Activated CD8-positive, alpha-beta memory T cell treated with anti-CD3 and anti-CD28 coated beads, Interleukin-2, amount 50 U/mL, for 1 hour (primary cell): ENCODE results near the gene PRR22.

Source experiments
- DNase-seq: peaks from one replicate; pipeline ENCODE4 v3.0.0-alpha.2; 2020; ENCODE audit errors: extremely low read depth

Gene PRR22

DNA sequence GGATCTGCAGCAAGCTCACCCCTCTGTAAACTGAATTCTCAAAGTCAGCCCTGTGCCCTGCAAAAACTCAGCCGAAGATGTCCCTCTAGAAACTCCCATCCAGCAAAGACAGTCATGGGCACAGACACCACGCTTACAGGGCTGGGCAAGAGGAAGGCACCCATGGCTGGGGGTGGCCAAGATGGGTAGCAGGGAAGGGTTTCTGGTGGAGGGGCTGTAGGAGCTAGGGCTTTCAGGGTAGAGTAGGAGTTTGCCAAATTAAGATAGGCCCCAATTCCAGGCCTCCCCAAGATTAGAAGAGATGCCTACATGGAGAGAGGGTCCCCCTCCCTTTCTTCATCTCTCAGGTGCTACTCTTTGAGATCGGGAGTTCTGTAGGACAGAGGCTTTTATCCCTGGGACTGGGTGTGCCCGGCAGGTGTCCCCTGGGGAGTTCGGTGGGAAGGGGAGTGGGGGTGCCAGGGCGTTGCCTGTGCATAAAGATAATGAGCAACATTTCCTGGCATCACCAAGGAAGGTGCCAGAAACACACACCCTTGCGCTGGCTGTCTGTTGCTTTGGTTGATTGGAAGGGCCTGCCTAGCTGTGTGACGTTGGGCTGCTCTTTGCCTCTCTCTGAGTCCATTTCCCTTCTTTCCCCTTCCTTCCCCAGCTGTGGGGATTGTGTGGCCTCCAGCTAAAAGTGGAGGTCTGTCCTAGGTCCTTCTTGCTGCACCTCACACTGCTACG lies 29.7 kb upstream of the PRR22 start:
- DNase-seq: no peak

DNA sequence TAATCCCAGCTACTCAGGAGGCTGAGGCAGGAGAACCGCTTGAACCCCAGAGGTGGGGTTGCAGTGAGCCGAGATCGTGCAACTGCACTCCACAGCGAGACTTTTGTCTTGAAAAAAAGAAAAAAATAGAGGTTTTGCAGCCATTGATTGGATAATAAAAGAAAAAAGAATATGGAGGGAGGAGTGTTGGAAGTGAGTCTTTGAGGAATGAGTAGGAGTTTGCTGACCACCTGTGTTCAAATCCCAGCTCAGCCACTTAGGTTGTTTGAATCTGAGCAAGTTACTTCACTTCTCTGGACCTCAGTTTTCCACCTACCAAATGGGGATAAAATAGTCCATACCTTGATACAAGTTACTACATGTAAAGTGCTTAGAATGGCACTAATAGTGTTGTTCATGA lies 26.6 kb upstream of the PRR22 start:
- no peak for DNase-seq

DNA sequence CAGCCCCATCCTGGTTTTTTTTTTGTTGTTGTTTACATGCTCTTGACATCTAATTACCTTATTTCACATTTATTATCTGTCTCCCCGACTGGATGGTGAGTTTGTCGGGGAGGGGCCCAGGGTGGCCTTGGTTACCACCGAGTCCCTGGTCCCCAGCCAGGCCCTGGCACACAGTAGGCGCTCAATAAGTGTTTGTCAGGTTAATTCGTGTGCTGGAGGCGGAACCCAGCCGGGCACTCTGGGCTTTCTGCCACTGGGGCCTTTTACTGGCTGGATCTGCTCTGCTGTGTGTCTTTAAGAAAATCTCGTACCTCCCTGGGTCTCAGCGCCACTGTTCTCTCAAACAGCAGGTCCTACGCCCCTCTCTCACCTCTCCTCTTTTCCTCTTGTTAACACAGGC lies 24.9 kb upstream of the PRR22 start:
- no peak for DNase-seq

DNA sequence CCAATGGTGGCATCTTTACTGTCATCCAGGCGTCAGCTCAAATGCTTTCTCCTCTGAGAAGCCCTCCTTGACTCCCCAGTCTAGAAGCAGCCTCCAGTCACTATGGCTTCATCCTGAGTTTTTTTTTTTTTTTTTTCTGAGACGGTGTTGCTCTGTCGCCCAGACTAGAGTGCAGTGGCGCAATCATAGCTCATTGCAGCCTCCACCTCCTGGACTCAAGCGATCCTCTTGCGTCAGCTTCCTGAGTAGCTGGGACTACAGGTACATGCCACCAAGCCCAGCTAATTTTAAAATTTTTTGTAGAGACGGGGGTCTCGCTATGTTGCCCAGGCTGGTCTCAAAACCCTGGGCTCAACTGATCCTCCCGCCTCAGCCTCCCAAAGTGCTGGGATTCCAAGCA lies 24.5 kb upstream of the PRR22 start:
- no peak for DNase-seq

GRCh38 chr19:5808120-5808816 lies 23.7 kb upstream of the PRR22 start:
- DNase-seq: no peak

DNA sequence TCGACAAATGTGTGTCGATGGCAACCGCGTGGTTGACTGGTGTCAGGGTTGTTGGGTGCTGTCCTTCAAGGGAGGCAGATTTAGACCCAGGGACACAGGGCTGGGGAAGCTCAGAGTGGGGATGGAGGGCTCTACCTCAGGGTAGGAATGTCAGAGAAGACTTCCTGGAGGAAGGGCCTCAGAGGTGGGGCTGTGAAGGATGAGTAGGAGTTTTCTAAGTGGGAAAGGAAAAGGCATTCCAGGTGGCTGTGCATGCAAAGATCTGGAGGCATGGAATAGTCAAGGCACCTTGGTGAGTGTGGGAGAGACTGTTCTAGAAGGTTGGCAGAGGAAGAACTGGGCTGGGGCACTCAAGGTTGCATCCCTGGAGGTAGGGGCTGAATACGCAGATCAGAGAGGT lies 22.4 kb upstream of the PRR22 start:
- DNase-seq: no peak

GRCh38 chr19:5806133-5806489 lies 21.6 kb upstream of the PRR22 start:
- DNase-seq: no peak

DNA sequence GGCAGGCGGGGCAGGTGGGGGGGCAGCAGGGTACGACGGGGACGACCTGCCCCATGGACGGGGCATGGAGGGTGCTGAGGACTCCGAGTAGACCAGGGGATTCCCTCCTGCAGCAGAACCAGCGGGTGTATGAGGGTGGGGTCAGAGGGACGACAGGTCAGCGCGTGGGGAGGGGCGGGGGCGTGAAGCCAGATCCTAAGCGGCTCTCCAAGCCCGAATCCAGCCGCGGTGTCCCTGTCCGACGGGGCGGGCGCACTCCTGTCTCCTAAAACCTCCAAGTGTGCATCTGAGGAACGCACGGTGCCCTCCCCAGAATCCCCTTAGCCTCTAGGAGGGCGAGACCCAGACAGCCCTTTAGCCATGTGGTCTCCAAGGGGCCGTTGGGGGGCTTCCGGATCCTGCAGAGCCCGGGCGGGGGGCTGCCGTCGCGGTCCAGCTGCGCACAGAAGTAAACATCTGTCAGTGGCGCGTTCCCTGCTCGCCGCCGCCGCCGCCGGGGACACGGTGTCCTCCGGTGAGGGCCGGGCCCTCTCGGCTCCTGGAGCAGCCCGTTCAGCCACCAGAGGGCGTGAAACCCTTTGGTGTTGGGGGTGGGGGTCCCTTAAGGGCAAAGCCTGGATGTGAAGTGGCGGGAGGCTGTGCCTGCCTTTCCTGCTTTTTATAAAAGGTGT lies 21.1 kb upstream of the PRR22 start:
- DNase-seq: no peak

GRCh38 chr19:5804516-5805461 lies 20.2 kb upstream of the PRR22 start, which contains the start of gene NRTN:
Gene NRTN (plus strand): TSS chr19:5805067. CDS start chr19:5824166, 19,099 bp downstream.
- DNase-seq: no peak

- peak; percentile 69 for DNase-seq
These were observed 19.4 kb upstream of the PRR22 start for GRCh38 chr19:5803752-5804515.

GRCh38 chr19:5803441-5803751 lies 18.9 kb upstream of the PRR22 start:
- no peak for DNase-seq

GRCh38 chr19:5801796-5802619 lies 17.5 kb upstream of the PRR22 start:
- no peak for DNase-seq

DNA sequence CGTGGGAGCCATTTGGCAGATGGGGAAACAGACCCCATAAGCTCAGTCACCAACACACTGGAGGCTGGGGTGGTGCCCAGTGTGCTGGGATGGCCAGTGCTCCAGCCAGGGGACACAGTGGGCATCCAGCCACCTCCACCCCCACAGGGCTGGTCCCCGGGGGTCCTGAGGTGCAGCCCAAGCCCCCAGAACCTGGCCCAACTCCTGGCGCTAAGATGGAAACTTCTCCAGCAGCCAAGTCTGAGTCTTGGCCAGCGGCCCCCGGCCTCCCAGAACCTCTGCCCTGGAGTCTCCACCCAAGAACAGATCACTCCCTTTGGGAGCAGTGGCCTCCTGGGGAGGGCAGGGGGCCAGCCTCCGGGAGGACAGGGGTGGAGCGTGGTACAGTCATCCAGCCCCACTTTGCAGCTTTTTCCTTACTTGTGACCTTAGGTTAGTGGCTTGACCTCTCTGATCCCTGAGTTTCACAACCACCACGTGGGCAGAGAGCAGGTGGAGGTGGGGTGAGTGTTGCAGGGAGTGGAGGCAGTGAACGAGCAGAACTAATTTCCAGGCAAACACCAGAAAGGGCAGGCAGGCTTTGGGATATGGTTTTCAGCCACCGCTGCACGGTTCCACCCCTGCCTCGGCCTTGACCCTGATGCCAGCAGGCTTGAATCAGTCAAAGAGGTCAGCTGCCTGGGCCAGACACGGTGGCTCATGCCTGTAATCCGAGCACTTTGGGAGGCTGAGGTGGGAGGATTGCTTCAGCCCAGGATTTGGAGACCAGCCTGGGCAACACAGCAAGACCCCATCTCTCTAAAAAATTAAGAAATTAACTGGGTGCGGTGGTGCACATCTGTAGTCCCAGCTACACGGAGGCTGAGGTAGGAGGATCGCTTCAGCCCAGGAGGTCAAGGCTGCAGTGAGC lies 16.1 kb upstream of the PRR22 start:
- DNase-seq: no peak

GRCh38 chr19:5799247-5800241 lies 15.0 kb upstream of the PRR22 start:
- no peak for DNase-seq

DNA sequence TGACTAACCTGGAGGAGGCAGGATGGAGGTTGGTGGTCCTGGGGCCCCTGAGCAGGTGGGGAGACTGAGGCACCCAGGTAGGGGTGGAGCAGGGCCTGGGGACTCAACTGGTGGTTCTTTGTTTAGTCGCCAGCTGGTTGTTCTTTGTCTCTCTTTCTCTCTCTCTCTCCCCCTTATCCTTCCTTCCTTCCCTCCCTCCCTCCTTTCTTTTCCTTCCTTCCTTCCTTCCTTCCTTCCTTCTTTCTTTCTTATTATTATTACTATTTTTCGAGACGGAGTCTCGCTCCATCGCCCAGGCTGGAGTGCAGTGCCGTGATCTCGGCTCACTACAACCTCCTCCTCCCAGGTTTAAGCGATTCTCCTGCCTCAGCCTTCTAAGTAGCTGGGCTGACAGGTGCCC lies 13.7 kb upstream of the PRR22 start:
- no peak for DNase-seq

GRCh38 chr19:5795382-5795919 lies 10.9 kb upstream of the PRR22 start:
- DNase-seq: no peak

DNA sequence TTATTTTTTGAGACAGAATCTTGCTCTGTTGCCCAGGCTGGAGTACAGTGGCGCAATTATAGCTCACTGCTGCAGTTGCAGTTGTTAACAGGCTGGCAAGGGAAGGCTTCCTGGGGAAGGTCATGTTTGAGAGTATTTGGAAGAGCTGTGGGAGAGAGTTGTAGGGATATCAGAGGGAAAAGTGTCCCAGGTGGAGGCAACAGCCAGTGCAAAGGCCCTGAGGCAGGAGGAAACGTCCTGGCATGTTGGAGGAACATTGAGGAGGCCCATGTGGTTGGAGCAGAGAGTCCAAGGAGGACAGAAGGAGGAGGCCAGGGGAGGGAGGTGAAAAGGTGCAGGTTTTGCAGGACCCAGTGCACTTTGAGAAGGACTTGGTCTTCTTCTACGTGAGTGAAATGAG lies 8.6 kb upstream of the PRR22 start:
- DNase-seq: no peak

GRCh38 chr19:5792224-5792623 lies 7.7 kb upstream of the PRR22 start:
- DNase-seq: no peak
